ENCODE results near the gene BARD1. TPM values are rescaled to one million over a fixed set of nuclear protein-coding genes. Genes with fewer than 3 reads are reported as not detected.

Gene BARD1
- 18.0 and 18.8 TPM in 2 replicates for total RNA-seq
- polyA plus RNA-seq: 9.9 and 18.4 TPM in 2 replicates

DNA sequence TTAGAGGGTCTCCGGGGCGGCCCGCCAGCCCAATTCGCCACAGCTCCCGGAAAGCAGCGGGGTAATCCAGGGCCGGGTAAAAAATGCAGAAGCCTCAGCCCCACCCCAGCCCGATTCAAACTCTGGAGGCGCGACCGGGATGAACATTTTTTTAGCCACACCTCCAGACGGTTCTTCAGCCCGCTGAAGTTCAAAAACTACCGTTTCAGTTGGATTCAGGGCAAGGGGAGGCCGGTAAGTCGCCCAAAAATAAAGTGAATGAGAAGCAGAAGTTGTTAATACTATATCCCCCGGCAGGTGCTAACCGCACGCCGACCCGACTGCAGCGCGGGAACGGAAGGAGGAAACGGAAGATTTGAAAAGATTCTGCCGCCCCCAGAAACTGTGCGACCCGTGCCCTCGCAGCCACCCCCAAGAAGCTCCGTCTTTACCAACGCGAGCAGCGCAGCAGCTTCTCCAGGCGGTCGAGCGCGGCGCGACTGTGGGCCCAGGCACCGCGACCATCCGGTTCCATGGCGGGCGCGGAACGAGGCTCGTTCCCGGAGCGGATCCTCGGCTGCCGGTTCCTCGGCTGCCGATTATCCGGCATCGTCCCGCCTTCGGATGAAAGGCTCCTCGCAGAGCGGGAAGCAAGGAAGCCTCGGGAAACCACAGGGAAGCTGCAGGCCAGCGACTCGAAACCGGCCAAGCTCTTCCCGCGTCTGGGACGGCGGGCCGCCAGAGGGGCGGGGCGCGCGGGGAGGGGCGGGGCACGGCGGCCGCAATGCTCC is at the start of gene BARD1:
TSS of gene BARD1 (minus strand) at position 703 of the 770 bp plus-strand sequence. CDS start at position 589, 114 bp downstream.
- DNase-seq (ENCODE audit: low read depth in 1 of 2, low spot score in 1 of 2): peak; percentile 60 to 70
- Histone ChIP-seq H3K4me3 (peak within 1 kb of the TSS; percentile 67), H3K36me3 (no peaks in the 10 kb centered on the region), H3K27me3 (no peaks in the 10 kb centered on the region), H3K4me1 (ENCODE audit: low read depth) (peaks cover 14% of the 10 kb centered on the region), H3K27ac (peak within 1 kb of the TSS; percentile 86), H3K9me3 (ENCODE audit: low read depth) (no peaks in the 10 kb centered on the region)
- TF ChIP-seq, protein P1, sequence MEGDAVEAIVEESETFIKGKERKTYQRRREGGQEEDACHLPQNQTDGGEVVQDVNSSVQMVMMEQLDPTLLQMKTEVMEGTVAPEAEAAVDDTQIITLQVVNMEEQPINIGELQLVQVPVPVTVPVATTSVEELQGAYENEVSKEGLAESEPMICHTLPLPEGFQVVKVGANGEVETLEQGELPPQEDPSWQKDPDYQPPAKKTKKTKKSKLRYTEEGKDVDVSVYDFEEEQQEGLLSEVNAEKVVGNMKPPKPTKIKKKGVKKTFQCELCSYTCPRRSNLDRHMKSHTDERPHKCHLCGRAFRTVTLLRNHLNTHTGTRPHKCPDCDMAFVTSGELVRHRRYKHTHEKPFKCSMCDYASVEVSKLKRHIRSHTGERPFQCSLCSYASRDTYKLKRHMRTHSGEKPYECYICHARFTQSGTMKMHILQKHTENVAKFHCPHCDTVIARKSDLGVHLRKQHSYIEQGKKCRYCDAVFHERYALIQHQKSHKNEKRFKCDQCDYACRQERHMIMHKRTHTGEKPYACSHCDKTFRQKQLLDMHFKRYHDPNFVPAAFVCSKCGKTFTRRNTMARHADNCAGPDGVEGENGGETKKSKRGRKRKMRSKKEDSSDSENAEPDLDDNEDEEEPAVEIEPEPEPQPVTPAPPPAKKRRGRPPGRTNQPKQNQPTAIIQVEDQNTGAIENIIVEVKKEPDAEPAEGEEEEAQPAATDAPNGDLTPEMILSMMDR (IDR thresholded peaks at IDR 0.05; ENCODE audit: low read depth, low read length): no peak

DNA sequence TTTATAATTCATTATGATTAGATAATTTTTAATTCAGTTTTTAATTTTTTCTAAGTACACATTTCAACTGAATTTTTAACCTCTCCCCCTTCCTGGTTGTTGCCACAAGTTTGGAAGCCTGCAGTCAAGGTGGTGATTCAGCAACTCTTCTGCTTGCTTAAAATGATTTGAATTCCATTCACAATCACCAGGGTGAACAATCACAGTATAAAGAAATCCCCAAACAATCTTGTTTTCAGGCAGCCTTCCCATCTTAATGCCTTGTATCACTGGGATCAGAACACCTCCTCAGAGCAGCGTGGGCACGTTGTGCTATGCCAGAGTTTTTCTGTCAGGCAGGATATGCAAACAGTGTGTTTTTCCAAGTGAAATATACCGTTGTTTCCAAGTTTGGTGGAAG is 46.7 kb upstream of the BARD1 start:
- Histone ChIP-seq H3K27ac (no peak overlapping the region), H3K27me3 (no peaks in the 10 kb centered on the region), H3K4me1 (ENCODE audit: low read depth) (no peaks in the 10 kb centered on the region), H3K4me3 (no peak overlapping the region), H3K36me3 (no peaks in the 10 kb centered on the region), H3K9me3 (ENCODE audit: low read depth) (no peaks in the 10 kb centered on the region)
- TF ChIP-seq, protein P1 (IDR thresholded peaks at IDR 0.05; ENCODE audit: low read depth, low read length): no peak
- peak in 1 of 2 donors; percentile 1 for DNase-seq (ENCODE audit: low read depth in 1 of 2, low spot score in 1 of 2)

DNA sequence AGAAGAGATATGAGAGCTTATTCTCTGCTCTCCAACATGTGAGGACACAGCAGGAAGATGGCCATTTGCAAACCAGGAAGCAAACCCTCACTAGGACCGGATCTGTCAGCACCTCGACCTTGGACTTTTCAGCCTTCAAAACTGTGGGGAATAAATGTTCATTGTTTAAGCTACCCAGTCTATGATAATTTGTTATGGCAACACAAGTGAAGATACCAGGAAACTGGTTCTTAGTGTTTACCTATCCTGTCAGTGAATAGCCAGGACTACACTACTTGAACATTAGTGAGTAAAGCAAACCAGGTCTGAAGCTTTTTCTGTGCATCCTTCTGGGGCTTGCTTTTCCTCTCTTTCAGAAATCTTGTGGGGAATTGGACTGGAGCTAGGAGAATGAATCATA is 44.4 kb upstream of the BARD1 start:
- Histone ChIP-seq H3K4me1 (ENCODE audit: low read depth) (no peaks in the 10 kb centered on the region), H3K27me3 (no peaks in the 10 kb centered on the region), H3K9me3 (ENCODE audit: low read depth) (no peaks in the 10 kb centered on the region), H3K4me3 (no peak overlapping the region), H3K36me3 (no peaks in the 10 kb centered on the region), H3K27ac (no peak overlapping the region)
- TF ChIP-seq, protein P1 (IDR thresholded peaks at IDR 0.05; ENCODE audit: low read depth, low read length): no peak
- DNase-seq (ENCODE audit: low read depth in 1 of 2, low spot score in 1 of 2): no peak

DNA sequence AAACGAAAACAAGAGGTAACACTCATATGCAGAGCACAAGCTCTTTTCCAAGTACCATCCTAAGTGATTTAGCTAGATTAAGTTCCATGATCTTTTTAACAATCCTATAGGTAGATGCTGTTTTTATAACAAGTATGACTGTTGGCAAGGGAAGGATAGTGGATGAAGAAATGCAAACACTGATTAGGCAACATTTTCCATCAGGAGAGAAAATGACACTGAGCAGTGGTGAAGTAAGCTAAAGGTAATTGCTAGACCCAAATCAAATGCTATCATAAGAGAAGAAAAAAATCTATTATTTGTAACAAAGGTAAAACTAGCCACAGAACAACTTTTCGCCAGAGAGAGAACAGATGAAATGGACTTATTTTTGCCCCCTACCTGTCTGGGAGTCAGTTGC is 34.3 kb upstream of the BARD1 start:
- Histone ChIP-seq H3K27ac (no peak overlapping the region), H3K36me3 (no peaks in the 10 kb centered on the region), H3K4me1 (ENCODE audit: low read depth) (no peaks in the 10 kb centered on the region), H3K4me3 (no peak overlapping the region), H3K9me3 (ENCODE audit: low read depth) (no peaks in the 10 kb centered on the region), H3K27me3 (no peaks in the 10 kb centered on the region)
- no peak for DNase-seq (ENCODE audit: low read depth in 1 of 2, low spot score in 1 of 2)
- TF ChIP-seq, protein P1 (IDR thresholded peaks at IDR 0.05; ENCODE audit: low read depth, low read length): no peak

DNA sequence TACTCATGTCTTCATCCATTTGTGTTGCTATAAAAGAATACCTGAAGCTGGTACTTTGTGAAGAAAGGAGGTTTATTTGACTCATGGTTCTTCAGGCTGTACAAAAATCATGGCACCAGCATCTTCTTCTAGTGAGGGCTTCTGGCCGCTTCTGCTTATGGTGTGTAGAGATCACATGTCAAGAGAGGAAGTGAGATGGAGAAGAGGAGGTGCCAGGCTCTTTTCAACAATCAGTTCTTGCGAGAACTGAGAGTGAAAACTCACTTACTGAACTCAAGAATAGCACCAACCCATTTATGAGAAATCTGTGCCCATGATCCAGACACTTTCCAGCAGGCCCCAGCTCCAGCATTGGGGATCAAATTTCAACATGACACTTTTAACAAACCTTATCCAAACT is 30.0 kb upstream of the BARD1 start:
- Histone ChIP-seq H3K4me3 (no peak overlapping the region), H3K9me3 (ENCODE audit: low read depth) (no peaks in the 10 kb centered on the region), H3K4me1 (ENCODE audit: low read depth) (no peaks in the 10 kb centered on the region), H3K27me3 (no peaks in the 10 kb centered on the region), H3K36me3 (no peaks in the 10 kb centered on the region), H3K27ac (no peak overlapping the region)
- TF ChIP-seq, protein P1 (IDR thresholded peaks at IDR 0.05; ENCODE audit: low read depth, low read length): no peak
- no peak for DNase-seq (ENCODE audit: low read depth in 1 of 2, low spot score in 1 of 2)

Data from cardiac muscle cell (in vitro differentiated cells and primary cell).